ENCODE data around the gene ADISSP.

ADISSP gene

DNA sequence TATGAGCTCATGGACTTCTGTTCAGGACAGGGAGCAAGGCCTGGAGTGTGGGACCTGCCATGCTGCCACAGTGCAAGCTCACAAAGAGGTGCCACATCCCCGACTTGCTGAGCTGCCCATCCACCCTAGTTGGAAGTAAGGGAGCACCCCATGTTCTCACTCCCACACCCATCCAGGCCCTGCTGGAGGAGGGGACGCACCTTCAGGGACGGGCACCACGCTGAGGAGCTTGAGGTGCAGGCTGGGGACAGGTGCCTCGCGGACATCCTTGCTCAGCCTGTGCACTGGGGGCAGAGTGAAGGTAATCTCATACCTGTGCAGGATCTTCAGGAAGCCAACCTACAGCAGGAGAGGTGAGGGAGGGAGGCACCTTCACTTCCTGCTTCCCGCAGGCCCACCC, 12.3 kb downstream of the ADISSP start:
- no peak for DNase-seq (ENCODE audit: low read depth)

DNA sequence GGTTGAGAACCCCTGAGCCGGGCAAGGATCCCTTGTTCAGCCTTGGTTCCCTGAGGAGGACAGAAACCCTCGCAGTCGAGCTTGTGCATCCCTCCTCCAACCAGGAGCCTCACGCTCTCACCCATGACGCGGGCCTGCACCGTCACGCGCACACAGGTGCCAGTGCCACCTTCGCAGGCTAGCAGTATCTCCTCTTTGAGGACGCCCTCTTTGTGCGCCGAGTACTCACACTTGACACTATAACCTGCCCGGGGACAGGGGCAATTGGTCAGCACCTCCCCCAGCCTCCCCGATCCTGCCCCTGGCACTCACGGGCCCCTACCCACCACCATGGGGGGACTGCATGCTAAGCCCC, 13.3 kb downstream of the ADISSP start:
- no peak for DNase-seq (ENCODE audit: low read depth)

DNA sequence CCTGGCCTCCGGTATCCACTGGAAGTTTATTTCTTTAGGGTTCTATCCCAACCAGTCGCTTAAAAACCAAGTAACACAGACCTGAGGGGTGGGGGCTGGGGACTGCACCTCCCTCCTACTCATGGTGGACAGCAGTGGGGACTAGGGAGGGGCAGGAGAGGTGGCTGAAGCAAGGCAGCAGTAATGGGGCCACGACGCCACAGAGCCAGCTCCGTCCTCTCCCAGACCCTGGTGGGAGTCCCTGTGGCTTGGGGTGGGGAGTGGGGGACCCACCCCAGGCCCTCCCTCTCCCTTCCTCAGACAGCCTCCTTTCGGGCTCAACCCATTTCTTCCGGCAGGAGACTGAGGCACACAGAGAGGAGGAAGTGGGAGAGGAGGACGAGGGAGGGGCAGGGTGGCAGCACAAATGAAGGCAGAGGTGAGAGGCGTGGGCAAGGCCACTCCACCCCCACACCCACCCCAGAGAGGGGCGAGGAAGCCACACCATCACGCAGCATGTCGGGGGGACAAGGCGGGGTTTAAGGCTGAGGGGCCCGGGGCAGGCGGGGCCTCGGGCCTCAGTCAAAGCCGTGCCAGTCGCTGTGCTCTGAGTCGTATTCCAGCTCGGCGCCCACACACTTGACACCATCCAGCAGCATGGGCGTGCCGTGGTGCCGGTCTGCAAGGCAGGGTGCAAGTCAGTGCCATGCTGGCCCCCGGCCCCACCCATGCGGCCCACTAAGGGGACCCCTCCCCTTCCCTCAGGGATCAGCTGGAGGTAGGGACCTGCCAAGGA, 13.9 kb downstream of the ADISSP start:
- no peak for DNase-seq (ENCODE audit: low read depth)

DNA sequence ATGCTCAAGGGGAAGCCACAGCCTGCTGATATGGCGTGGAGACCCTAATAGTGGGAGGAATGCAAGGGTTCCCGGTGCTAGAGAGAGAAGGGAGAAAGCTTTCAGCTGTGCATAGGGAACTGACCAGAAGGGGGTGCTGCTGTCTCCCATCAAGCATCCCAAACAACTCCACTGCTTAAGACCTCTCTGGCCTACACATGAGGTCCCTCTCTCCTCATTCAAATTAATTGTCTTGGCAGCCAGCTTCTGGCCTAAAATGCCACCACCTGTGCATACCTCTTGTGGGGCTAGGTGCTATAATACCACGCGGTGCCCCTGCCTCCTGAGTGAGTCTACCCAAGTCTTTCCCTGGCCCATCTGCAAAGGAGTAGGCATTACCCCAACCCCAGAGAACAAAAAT, 14.5 kb downstream of the ADISSP start:
- peak; percentile 32 for DNase-seq (ENCODE audit: low read depth)

GRCh38 chr20:3752386-3752759, 15.2 kb downstream of the ADISSP start:
- DNase-seq (ENCODE audit: low read depth) = no peak

DNA sequence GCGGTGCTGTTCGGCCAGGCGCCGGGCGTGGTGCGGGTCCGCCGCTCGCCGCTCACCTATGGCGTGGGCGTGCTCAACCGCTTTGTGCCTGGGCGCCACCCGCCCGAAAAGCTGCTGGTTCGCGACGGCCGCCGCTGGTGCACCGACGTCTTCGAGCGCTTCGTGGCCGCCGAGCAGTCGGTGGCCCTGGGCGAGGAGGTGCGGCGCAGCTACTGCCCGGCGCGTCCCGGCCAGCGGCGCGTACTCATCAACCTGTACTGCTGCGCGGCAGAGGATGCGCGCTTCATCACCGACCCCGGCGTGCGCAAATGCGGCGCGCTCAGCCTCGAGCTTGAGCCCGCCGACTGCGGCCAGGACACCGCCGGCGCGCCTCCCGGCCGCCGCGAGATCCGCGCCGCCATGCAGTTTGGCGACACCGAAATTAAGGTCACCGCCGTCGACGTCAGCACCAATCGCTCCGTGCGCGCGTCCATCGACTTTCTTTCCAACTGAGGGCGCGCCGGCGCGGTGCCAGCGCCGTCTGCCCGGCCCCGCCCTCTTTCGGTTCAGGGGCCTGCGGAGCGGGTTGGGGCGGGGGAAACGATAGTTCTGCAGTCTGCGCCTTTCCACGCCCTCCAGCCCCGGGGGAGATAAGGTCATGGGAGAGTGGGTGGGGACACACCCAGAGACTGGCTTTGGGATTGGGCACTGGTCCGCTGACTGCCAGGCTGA, 15.7 kb downstream of the ADISSP start:
- DNase-seq (ENCODE audit: low read depth) = peak; percentile 37

GRCh38 chr20:3751305-3751674, 16.3 kb downstream of the ADISSP start:
- no peak for DNase-seq (ENCODE audit: low read depth)

DNA sequence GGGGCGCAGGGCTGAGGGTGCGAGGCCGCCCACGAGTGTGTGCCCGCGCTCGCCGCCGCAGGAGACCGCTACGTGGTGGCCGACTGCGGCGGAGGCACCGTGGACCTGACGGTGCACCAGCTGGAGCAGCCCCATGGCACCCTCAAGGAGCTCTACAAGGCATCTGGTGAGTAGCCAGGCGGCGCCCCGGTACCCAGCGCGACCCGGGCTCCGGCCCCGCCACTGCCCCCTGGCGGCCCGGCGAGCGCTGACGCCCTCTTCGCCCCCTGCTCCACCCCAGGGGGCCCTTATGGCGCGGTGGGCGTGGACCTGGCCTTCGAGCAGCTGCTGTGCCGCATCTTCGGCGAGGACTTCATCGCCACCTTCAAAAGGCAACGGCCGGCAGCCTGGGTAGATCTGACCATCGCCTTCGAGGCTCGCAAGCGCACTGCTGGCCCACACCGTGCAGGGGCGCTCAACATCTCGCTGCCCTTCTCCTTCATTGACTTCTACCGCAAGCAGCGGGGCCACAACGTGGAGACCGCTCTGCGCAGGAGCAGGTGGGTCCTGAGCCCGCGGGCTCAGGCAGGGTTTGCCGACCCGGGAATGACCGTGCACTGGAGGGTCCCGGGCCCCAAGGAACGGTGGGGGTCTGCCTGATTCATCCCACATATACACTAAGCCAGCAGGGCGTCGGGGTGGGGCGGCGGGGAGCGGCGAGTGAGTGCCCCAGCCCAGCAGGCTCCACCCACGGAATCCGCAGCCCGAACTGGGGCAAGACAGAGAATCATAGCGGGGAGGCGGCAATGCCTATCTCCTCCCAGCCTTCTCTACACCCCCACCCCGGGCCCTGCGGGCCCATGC, 17.6 kb downstream of the ADISSP start:
- peak; percentile 12 for DNase-seq (ENCODE audit: low read depth)

DNA sequence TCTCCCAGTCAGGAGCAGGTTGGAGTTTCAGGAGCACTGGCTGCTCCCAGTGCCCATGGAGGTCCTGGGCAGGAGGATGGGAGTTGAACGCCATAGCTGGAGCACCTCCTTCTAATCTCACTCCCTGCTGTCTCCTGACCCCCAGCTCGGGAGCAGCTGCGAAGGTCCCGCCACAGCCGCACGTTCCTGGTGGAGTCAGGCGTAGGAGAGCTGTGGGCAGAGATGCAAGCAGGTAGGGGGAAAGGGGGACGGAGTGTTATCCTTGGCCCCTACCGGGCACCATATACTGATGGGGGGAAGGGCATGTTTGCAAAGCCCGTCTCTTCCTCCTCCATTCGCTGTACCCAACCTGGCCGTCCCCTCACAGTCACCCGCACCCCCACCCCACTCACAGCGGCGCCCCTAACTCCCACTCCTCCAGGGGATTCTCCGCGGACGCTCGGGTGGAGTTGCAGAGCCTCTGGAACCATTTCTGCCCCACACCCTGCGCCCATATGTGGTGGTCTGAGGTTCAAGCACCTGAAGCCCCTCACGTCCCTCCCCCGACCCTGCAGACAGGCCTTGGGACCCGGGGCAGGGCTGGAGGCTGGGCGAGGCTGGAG, 18.4 kb downstream of the ADISSP start:
- DNase-seq (ENCODE audit: low read depth) = no peak

GRCh38 chr20:3748073-3748472, 19.5 kb downstream of the ADISSP start:
- DNase-seq (ENCODE audit: low read depth) = no peak

DNA sequence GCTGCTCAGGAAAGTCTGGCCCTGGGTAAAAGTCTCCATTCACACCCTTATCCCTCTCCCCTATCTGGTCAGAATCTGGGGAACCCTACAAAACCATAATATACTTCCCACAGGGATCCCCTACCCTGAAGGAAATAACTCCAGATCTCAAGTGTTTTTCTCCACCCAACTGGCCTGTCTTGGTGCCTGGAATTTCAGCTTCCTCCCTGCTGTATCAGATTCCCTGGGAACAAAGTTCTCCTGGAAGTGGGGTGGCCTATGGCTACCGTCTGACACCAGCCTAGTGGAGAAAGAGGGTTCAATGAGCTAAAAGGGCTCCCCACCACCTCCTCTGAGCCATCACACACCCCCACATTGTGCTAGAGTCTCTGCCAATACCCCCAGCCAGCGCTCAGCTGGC, 20.1 kb downstream of the ADISSP start:
- no peak for DNase-seq (ENCODE audit: low read depth)

GRCh38 chr20:3745686-3746173, 21.8 kb downstream of the ADISSP start:
- DNase-seq (ENCODE audit: low read depth) = no peak

- DNase-seq (ENCODE audit: low read depth) = peak; percentile 71
These were observed 22.5 kb downstream of the ADISSP start for GRCh38 chr20:3744806-3745685.

DNA sequence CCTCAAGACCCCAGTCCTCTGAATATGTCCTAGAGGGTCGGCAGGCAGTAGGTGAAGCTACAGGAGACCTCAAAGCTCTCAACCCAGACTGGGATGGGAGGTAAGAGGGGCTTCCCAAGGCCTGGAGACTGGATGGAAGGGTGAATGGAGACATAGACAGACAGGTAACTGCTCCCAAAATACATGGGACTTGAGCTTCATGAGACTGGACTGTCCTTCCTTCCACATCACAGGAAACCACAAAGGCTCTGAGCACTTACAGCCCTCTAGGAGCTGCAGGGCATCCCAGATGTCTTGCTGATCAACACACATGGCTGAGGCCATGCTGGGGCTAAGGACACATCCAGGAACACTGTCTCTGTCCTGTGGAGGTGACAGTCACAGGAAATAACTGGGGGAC, 23.5 kb downstream of the ADISSP start:
- no peak for DNase-seq (ENCODE audit: low read depth)

- no peak for DNase-seq (ENCODE audit: low read depth)
These were observed 24.3 kb downstream of the ADISSP start for GRCh38 chr20:3743251-3743650.

GRCh38 chr20:3741836-3742458, 25.6 kb downstream of the ADISSP start:
- DNase-seq (ENCODE audit: low read depth) = no peak

DNA sequence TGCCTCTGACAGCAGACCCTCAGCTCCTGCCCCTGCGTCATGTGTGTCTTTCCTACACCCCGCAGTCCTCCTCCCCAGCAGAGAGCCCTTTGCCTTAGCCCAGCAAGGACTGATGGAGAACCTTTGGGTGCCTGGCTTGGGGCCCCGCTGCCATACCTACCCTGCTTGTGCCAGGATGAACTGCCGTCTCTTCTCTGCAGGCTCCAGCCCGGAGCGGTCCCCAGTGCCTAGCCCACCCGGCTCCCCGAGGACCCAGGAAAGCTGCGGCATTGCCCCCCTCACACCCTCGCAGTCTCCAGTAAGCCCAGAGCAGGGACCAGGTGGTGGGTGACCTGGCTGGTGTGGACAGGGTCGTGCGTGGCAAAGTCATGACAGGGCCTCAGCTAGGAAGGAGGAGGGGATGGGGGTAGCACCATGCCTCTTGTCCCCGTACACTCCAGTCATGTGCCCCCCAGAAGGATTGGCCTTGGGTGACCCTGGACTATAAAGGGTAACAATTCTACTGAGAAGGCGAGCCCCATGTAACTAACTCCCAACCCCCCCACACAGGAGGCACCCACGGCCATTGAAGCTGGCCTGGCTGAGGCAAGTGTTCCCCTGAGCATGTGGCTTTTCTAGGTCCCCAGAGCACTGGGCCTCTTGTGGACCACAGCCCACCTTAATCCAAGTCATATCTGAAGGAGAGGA, 26.8 kb downstream of the ADISSP start:
- DNase-seq (ENCODE audit: low read depth) = no peak

GRCh38 chr20:3739926-3740451, 27.6 kb downstream of the ADISSP start:
- no peak for DNase-seq (ENCODE audit: low read depth)

- DNase-seq (ENCODE audit: low read depth) = no peak
These were observed 28.3 kb downstream of the ADISSP start for GRCh38 chr20:3739054-3739925.

All from activated T-cell treated with anti-CD3 and anti-CD28 coated beads for 24 hours (primary cell).